ENCODE data around the gene TAS1R1. TPM values are rescaled to one million over a fixed set of nuclear protein-coding genes. Genes with fewer than 3 reads are reported as not detected.

The TAS1R1 gene
- total and polyA plus RNA-seq, 2 experiments from 2014 or later: 0.19 TPM; not detected in 1

DNA sequence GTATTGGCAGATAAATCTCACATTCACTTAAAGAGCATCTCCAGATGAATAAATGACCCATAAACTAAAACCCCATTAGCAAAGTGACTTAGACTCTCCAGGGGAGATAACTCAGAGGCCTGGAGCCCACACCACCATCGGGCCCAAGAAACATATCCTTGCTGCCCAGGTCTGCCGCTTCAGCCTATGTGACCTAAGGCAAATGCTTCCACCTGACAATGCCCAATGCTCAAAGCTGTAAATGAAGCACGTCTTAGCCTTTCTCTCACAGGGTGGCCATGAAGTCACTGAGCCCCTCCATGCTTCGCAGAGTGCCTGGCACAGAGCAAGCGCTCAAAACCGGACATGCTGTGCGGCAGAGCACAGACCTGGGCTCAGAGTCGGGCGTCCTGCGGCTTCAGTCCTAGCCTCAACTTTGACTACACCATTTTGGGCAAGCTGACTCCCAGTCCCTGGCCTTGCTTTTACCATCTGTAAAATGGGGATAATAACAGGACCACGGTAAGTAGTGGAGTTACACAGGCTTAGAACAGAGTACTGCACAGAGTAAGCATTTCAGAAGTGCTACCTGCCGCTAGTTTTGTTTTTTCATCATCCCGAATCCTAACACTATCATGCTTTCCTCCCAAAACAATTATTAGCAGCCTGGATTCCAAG, 24.5 kb upstream of the TAS1R1 start:
- H2AFZ ChIP-seq: no peak overlapping the region
- H3K27me3 ChIP-seq (ENCODE audit: insufficient read depth): no peaks in the 10 kb centered on the region
- H3K27me3 Mint-ChIP-seq (ENCODE audit: insufficient read depth, low read depth, poor library complexity): peaks cover 7% of the 10 kb centered on the region
- DNase-seq (ENCODE audit: low spot score) (no peak), ATAC-seq (no peak)
- no peak overlapping the region for H3K4me3 Mint-ChIP-seq
- H3K79me2 ChIP-seq (replicated peaks; ENCODE audit: insufficient read depth): 0 out of 2 replicates have a peak, but pooled peaks cover 9% of the 10 kb centered on the region
- H3K4me2 ChIP-seq: no peak overlapping the region
- H3K36me3 Mint-ChIP-seq (ENCODE audit: low read depth): peaks cover 81% of the 10 kb centered on the region
- peaks cover 33% of the 10 kb centered on the region for H3K36me3 ChIP-seq (ENCODE audit: insufficient read depth)
- no peak overlapping the region for H3K27ac Mint-ChIP-seq
- no peaks in the 10 kb centered on the region for H3K4me1 ChIP-seq (ENCODE audit: insufficient read depth)
- H3K9me2 ChIP-seq (ENCODE audit: insufficient read depth): no peaks in the 10 kb centered on the region
- H3K4me1 Mint-ChIP-seq: no peaks in the 10 kb centered on the region
- TF ChIP-seq REST (IDR thresholded peaks at IDR 0.05; ENCODE audit: unreplicated experiment) (no peak), POLR2AphosphoS5 (IDR thresholded peaks at IDR 0.05; ENCODE audit: low read depth) (no peak), ZNF331 (CRISPR knock-in tag; IDR thresholded peaks at IDR 0.05; ENCODE audit: low read depth) (no peak), ZNF114 (CRISPR knock-in tag; IDR thresholded peaks at IDR 0.05) (no peak), STAT1 (IDR thresholded peaks at IDR 0.05; ENCODE audit: unreplicated experiment) (no peak), EZH2 (IDR thresholded peaks at IDR 0.05; ENCODE audit: low read depth, unreplicated experiment) (no peak), CREB1 (CRISPR knock-in tag; IDR thresholded peaks at IDR 0.05; ENCODE audit: low read depth) (no peak), EZH2phosphoT487 (IDR thresholded peaks at IDR 0.05; ENCODE audit: unreplicated experiment) (no peak), JUNB (IDR thresholded peaks at IDR 0.05; ENCODE audit: unreplicated experiment) (no peak), NANOG (IDR thresholded peaks at IDR 0.05; ENCODE audit: borderline replicate concordance) (no peak)
- TF ChIP-seq, protein P1, sequence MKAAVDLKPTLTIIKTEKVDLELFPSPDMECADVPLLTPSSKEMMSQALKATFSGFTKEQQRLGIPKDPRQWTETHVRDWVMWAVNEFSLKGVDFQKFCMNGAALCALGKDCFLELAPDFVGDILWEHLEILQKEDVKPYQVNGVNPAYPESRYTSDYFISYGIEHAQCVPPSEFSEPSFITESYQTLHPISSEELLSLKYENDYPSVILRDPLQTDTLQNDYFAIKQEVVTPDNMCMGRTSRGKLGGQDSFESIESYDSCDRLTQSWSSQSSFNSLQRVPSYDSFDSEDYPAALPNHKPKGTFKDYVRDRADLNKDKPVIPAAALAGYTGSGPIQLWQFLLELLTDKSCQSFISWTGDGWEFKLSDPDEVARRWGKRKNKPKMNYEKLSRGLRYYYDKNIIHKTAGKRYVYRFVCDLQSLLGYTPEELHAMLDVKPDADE (IDR thresholded peaks at IDR 0.05): no peak
- TF ChIP-seq, protein P2, sequence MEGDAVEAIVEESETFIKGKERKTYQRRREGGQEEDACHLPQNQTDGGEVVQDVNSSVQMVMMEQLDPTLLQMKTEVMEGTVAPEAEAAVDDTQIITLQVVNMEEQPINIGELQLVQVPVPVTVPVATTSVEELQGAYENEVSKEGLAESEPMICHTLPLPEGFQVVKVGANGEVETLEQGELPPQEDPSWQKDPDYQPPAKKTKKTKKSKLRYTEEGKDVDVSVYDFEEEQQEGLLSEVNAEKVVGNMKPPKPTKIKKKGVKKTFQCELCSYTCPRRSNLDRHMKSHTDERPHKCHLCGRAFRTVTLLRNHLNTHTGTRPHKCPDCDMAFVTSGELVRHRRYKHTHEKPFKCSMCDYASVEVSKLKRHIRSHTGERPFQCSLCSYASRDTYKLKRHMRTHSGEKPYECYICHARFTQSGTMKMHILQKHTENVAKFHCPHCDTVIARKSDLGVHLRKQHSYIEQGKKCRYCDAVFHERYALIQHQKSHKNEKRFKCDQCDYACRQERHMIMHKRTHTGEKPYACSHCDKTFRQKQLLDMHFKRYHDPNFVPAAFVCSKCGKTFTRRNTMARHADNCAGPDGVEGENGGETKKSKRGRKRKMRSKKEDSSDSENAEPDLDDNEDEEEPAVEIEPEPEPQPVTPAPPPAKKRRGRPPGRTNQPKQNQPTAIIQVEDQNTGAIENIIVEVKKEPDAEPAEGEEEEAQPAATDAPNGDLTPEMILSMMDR (conservative IDR thresholded peaks at IDR 0.05; ENCODE audit: low read depth in 2 of 2): no peak
- H3K27ac ChIP-seq (ENCODE audit: low read depth): no peak overlapping the region
- no peak overlapping the region for H3K4me3 ChIP-seq
- no peaks in the 10 kb centered on the region for H3K9me3 Mint-ChIP-seq
- peaks cover 15% of the 10 kb centered on the region for H4K20me1 ChIP-seq (replicated peaks; ENCODE audit: insufficient read depth)
- H3F3A ChIP-seq (replicated peaks; ENCODE audit: low read depth): peaks cover 13% of the 10 kb centered on the region; the same call in 1 of the 2 replicates
